Karpas-422 (cell line): ENCODE measurements around the gene SLC22A2. TPM values are rescaled to one million over a fixed set of nuclear protein-coding genes. Genes with fewer than 3 reads are reported as not detected.

Source experiments
- DNase-seq: peaks from one replicate; pipeline ENCODE4 v3.0.0-alpha.2; 2015
- H2AFZ ChIP-seq: fragments of 200-600 bp; sonication (generic); 2 replicates; pipeline ENCODE4 v1.6.1; 2014; ENCODE audit warnings: antibody characterized with exemption, low read length, mixed read lengths
- H3K27ac ChIP-seq: fragments of 200-600 bp; sonication (generic); 2 replicates; pipeline ENCODE4 v1.5.1; 2014; ENCODE audit warnings: mild to moderate bottlenecking, low read length, moderate library complexity
- H3K27me3 ChIP-seq: fragments of 200-600 bp; sonication (generic); 2 replicates; pipeline ENCODE4 v1.6.1; 2014; ENCODE audit warnings: low read length, mixed read lengths
- H3K36me3 ChIP-seq: fragments of 200-600 bp; sonication (generic); 2 replicates; pipeline ENCODE4 v1.6.1; 2014; ENCODE audit warnings: low read length, mixed read lengths; ENCODE audit not compliant: insufficient read depth
- H3K4me1 ChIP-seq: fragments of 200-600 bp; sonication (generic); 2 replicates; pipeline ENCODE4 v1.6.1; 2014; ENCODE audit warnings: mild to moderate bottlenecking, low read length, mixed read lengths
- H3K4me2 ChIP-seq: fragments of 200-600 bp; sonication (generic); 2 replicates; pipeline ENCODE4 v1.6.1; 2014; ENCODE audit warnings: low read length, low read depth, mild to moderate bottlenecking; ENCODE audit not compliant: poor library complexity, severe bottlenecking
- H3K4me3 ChIP-seq: fragments of 200-600 bp; sonication (generic); 2 replicates; pipeline ENCODE4 v1.5.1; 2014; ENCODE audit warnings: mild to moderate bottlenecking, antibody characterized with exemption, low read length, mixed read lengths
- H3K79me2 ChIP-seq: fragments of 200-600 bp; sonication (generic); 2 replicates; pipeline ENCODE4 v1.6.1; 2014; ENCODE audit warnings: mild to moderate bottlenecking, low read length, mixed read lengths
- H3K9ac ChIP-seq: fragments of 200-600 bp; sonication (generic); 2 replicates; pipeline ENCODE4 v1.6.0; 2014; ENCODE audit warnings: low read length
- H3K9me2 ChIP-seq: fragments of 200-600 bp; sonication (generic), shearing (Covaris generic); replicated peaks from 2 replicates; pipeline ENCODE4 v1.6.0; 2014; ENCODE audit warnings: mild to moderate bottlenecking, low read length, moderate library complexity; ENCODE audit not compliant: insufficient read depth
- H3K9me3 ChIP-seq: fragments of 300-700, 200-600 bp; sonication (generic); 2 replicates; pipeline ENCODE4 v1.6.1; 2014; ENCODE audit warnings: low read length, mixed read lengths
- H4K20me1 ChIP-seq: fragments of 200-600 bp; sonication (generic); 2 replicates; pipeline ENCODE4 v1.6.1; 2014; ENCODE audit warnings: mild to moderate bottlenecking, antibody characterized with exemption, low read length, low read depth; ENCODE audit not compliant: insufficient read depth
- total RNA-seq: library from RNA; depleted of rRNA; stranded (reverse); fragments of >200 nt; shearing (Covaris generic); gene quantifications from 2 replicates; pipeline ENCODE4 v1.2.3, GENCODE V29; 2014; ENCODE audit warnings: low replicate concordance

The SLC22A2 gene
- total RNA-seq, 1 experiment from 2014 or later, result not detected

- DNase-seq, result no peak
- H3K27ac ChIP-seq, result no peak overlapping the region
Observed at GRCh38 chr6:160270347-160270746, 11.7 kb upstream of the SLC22A2 start.

GRCh38 chr6:160269771-160270170, 11.2 kb upstream of the SLC22A2 start:
- no peak for DNase-seq
- Histone ChIP-seq H3K79me2 (no peaks in the 10 kb centered on the region), H3K4me3 (no peak overlapping the region), H3K9me3 (no peaks in the 10 kb centered on the region), H4K20me1 (no peaks in the 10 kb centered on the region), H3K9ac (no peak overlapping the region), H3K27me3 (no peaks in the 10 kb centered on the region), H2AFZ (no peak overlapping the region), H3K36me3 (no peaks in the 10 kb centered on the region), H3K4me2 (no peak overlapping the region), H3K9me2 (no peaks in the 10 kb centered on the region), H3K27ac (no peak overlapping the region), H3K4me1 (no peaks in the 10 kb centered on the region)

More at GRCh38 chr6:160270347-160270746, 11.7 kb upstream of the SLC22A2 start:
- H2AFZ ChIP-seq, result no peak overlapping the region
- no peak overlapping the region for H3K9ac ChIP-seq
- no peaks in the 10 kb centered on the region for H3K79me2 ChIP-seq
- no peaks in the 10 kb centered on the region for H3K9me3 ChIP-seq
- H4K20me1 ChIP-seq, result no peaks in the 10 kb centered on the region
- no peaks in the 10 kb centered on the region for H3K36me3 ChIP-seq
- no peaks in the 10 kb centered on the region for H3K9me2 ChIP-seq
- no peak overlapping the region for H3K4me3 ChIP-seq
- no peak overlapping the region for H3K4me2 ChIP-seq
- H3K27me3 ChIP-seq, result no peaks in the 10 kb centered on the region
- no peaks in the 10 kb centered on the region for H3K4me1 ChIP-seq

- Histone ChIP-seq H3K27ac (no peak overlapping the region), H3K4me3 (no peak overlapping the region), H3K4me1 (no peaks in the 10 kb centered on the region), H2AFZ (no peak overlapping the region), H3K36me3 (no peaks in the 10 kb centered on the region), H4K20me1 (no peaks in the 10 kb centered on the region), H3K27me3 (no peaks in the 10 kb centered on the region), H3K79me2 (no peaks in the 10 kb centered on the region), H3K9me3 (no peaks in the 10 kb centered on the region), H3K9ac (no peak overlapping the region), H3K4me2 (no peak overlapping the region), H3K9me2 (no peaks in the 10 kb centered on the region)
- DNase-seq, result no peak
Observed at GRCh38 chr6:160269023-160269521, 10.5 kb upstream of the SLC22A2 start.

GRCh38 chr6:160267102-160267501, 8.5 kb upstream of the SLC22A2 start:
- H3K4me2 ChIP-seq, result no peak overlapping the region
- no peak overlapping the region for H2AFZ ChIP-seq
- no peak for DNase-seq
- no peaks in the 10 kb centered on the region for H3K9me3 ChIP-seq
- H3K4me3 ChIP-seq, result no peak overlapping the region
- H3K36me3 ChIP-seq, result no peaks in the 10 kb centered on the region
- no peaks in the 10 kb centered on the region for H3K9me2 ChIP-seq
- no peaks in the 10 kb centered on the region for H3K79me2 ChIP-seq
- no peaks in the 10 kb centered on the region for H4K20me1 ChIP-seq
- no peaks in the 10 kb centered on the region for H3K27me3 ChIP-seq
- no peaks in the 10 kb centered on the region for H3K4me1 ChIP-seq
- no peak overlapping the region for H3K27ac ChIP-seq
- no peak overlapping the region for H3K9ac ChIP-seq

GRCh38 chr6:160265869-160266476, 7.4 kb upstream of the SLC22A2 start:
- no peaks in the 10 kb centered on the region for H3K79me2 ChIP-seq
- no peak for DNase-seq
- no peak overlapping the region for H2AFZ ChIP-seq

GRCh38 chr6:160264061-160264612, 5.5 kb upstream of the SLC22A2 start:
- Histone ChIP-seq H3K27me3 (no peaks in the 10 kb centered on the region), H3K9me2 (no peaks in the 10 kb centered on the region), H4K20me1 (no peaks in the 10 kb centered on the region), H3K4me1 (no peaks in the 10 kb centered on the region), H3K36me3 (no peaks in the 10 kb centered on the region), H3K9me3 (no peaks in the 10 kb centered on the region), H3K4me2 (no peak overlapping the region), H3K4me3 (no peak overlapping the region), H3K9ac (no peak overlapping the region), H3K79me2 (no peaks in the 10 kb centered on the region), H3K27ac (no peak overlapping the region), H2AFZ (no peak overlapping the region)
- no peak for DNase-seq

More at GRCh38 chr6:160265869-160266476, 7.4 kb upstream of the SLC22A2 start:
- H3K36me3 ChIP-seq, result no peaks in the 10 kb centered on the region
- H3K9ac ChIP-seq, result no peak overlapping the region
- no peaks in the 10 kb centered on the region for H3K27me3 ChIP-seq
- H3K4me2 ChIP-seq, result no peak overlapping the region
- no peaks in the 10 kb centered on the region for H3K9me2 ChIP-seq
- no peaks in the 10 kb centered on the region for H3K9me3 ChIP-seq
- H3K4me1 ChIP-seq, result no peaks in the 10 kb centered on the region
- no peak overlapping the region for H3K4me3 ChIP-seq
- H4K20me1 ChIP-seq, result no peaks in the 10 kb centered on the region
- H3K27ac ChIP-seq, result no peak overlapping the region

GRCh38 chr6:160263196-160263939, 4.7 kb upstream of the SLC22A2 start:
- Histone ChIP-seq H2AFZ (no peak overlapping the region), H3K4me3 (no peak overlapping the region), H3K27me3 (no peaks in the 10 kb centered on the region), H3K27ac (no peak overlapping the region), H3K79me2 (no peaks in the 10 kb centered on the region), H3K9me3 (no peaks in the 10 kb centered on the region), H3K4me2 (no peak overlapping the region), H3K4me1 (no peaks in the 10 kb centered on the region), H3K9me2 (no peaks in the 10 kb centered on the region), H3K36me3 (no peaks in the 10 kb centered on the region), H3K9ac (no peak overlapping the region), H4K20me1 (no peaks in the 10 kb centered on the region)
- no peak for DNase-seq

GRCh38 chr6:160261991-160262680, 3.5 kb upstream of the SLC22A2 start:
- no peaks in the 10 kb centered on the region for H3K79me2 ChIP-seq
- H4K20me1 ChIP-seq, result no peaks in the 10 kb centered on the region
- no peaks in the 10 kb centered on the region for H3K27me3 ChIP-seq
- no peaks in the 10 kb centered on the region for H3K4me1 ChIP-seq
- H3K9me3 ChIP-seq, result no peaks in the 10 kb centered on the region
- H3K27ac ChIP-seq, result no peak overlapping the region
- no peak overlapping the region for H2AFZ ChIP-seq
- H3K36me3 ChIP-seq, result no peaks in the 10 kb centered on the region
- H3K4me3 ChIP-seq, result no peak overlapping the region
- peak; percentile 56 for DNase-seq
- H3K4me2 ChIP-seq, result no peak overlapping the region
- H3K9ac ChIP-seq, result no peak overlapping the region
- H3K9me2 ChIP-seq, result no peaks in the 10 kb centered on the region
